ENCODE data around the gene MAD1L1.

The MAD1L1 gene

GRCh38 chr7:1798191-1798590 is 434.6 kb downstream of the MAD1L1 start:
- no peak for TF ChIP-seq GATA2 (IDR thresholded peaks at IDR 0.05; ENCODE audit: low read depth, low read length)
- no peak for TF ChIP-seq GATA3 (IDR thresholded peaks at IDR 0.05; ENCODE audit: low read depth, low read length)

GRCh38 chr7:1794888-1795542 is 437.7 kb downstream of the MAD1L1 start:
- TF ChIP-seq GATA3 (IDR thresholded peaks at IDR 0.05; ENCODE audit: low read depth, low read length) (no peak), GATA2 (IDR thresholded peaks at IDR 0.05; ENCODE audit: low read depth, low read length) (no peak)

DNA sequence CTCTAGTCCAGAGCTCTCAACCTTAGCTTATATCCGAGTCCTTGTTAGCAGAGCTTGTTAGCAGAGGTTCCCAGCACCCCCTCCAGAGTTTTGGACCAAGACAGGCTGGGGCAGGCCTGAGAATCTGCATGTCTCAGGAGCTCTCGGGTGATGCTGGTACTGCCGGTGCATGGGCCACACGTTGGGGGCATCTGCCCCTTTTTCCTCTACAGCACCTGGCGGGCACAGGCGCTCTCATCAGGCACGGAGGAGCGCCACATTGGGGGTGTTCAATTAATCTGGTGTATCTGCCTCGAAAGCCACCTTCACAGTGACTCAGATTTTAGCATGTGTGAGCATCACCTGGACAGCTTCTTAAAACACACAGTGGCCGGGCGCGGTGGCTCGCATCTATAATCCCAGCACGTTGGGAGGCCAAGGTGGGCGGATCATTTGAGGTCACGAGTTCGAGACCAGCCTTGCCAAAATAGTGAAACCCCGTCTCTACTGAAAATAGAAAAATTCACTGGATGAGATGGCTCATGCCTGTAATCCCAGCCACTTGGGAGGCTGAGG is 445.0 kb downstream of the MAD1L1 start:
- TF ChIP-seq GATA3 (IDR thresholded peaks at IDR 0.05; ENCODE audit: low read depth, low read length) (no peak), GATA2 (IDR thresholded peaks at IDR 0.05; ENCODE audit: low read depth, low read length) (no peak)

GRCh38 chr7:1787241-1787640 is 445.5 kb downstream of the MAD1L1 start:
- TF ChIP-seq GATA2 (IDR thresholded peaks at IDR 0.05; ENCODE audit: low read depth, low read length) (no peak), GATA3 (IDR thresholded peaks at IDR 0.05; ENCODE audit: low read depth, low read length) (no peak)

DNA sequence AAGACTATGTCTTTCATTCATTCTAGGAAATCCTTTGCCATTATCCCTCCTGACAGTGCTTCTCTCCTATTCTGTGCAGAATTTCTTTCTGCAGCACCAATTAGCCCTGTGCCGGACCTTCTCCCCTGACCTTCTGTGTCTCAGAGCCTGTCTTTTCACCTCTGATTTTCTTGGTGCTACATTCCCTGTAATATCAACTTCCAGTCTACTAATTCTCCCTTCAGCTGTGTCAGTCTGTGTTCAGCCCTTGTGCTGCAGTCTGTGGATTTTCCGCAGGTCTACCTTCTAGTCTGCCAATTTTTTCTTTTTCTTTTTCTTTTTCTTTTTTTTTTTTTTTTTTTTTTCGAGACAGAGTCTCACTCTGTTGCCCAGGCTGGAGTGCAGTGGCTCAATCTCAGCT is 446.9 kb downstream of the MAD1L1 start:
- no peak for TF ChIP-seq GATA3 (IDR thresholded peaks at IDR 0.05; ENCODE audit: low read depth, low read length)
- no peak for TF ChIP-seq GATA2 (IDR thresholded peaks at IDR 0.05; ENCODE audit: low read depth, low read length)

DNA sequence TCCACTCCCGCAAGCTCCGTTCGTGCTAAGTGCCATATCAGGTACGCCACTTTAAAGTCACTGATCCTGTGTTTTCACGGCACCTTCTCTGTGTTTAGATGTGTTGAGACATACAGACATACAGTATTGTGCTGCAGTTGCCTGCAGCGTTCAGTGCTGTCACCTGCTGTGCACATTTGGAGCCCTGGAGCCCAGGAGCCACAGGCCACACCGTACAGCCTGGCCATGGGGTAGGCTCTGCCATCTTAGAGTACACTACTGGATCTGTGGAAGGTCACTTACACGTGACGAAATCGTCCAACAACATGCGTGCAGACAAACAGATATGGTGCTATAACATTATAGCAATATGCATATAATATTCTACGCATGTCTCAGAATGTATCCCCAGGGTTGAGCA is 451.4 kb downstream of the MAD1L1 start:
- no peak for TF ChIP-seq GATA2 (IDR thresholded peaks at IDR 0.05; ENCODE audit: low read depth, low read length)
- no peak for TF ChIP-seq GATA3 (IDR thresholded peaks at IDR 0.05; ENCODE audit: low read depth, low read length)

DNA sequence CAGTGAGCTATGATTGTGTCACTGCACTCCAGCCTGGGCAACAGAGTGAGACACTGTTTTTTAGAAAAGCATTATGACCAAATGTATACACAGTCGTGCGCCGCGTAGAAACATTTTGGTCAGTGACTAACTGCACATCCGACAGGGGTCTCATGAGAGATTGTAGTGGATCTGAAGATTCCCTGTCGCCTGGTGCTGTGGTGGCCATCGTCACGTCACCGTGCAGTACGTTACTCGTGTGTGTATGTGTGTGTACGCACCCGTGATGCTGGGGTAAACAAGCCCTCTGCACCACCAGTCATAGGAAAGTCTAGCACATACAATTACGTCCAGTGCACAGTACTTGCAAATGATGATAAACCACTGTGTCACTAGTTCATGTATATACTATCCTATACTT is 453.3 kb downstream of the MAD1L1 start:
- no peak for TF ChIP-seq GATA3 (IDR thresholded peaks at IDR 0.05; ENCODE audit: low read depth, low read length)

GRCh38 chr7:1777122-1777521 is 455.6 kb downstream of the MAD1L1 start:
- TF ChIP-seq GATA3 (IDR thresholded peaks at IDR 0.05; ENCODE audit: low read depth, low read length) = no peak
- no peak for TF ChIP-seq GATA2 (IDR thresholded peaks at IDR 0.05; ENCODE audit: low read depth, low read length)

DNA sequence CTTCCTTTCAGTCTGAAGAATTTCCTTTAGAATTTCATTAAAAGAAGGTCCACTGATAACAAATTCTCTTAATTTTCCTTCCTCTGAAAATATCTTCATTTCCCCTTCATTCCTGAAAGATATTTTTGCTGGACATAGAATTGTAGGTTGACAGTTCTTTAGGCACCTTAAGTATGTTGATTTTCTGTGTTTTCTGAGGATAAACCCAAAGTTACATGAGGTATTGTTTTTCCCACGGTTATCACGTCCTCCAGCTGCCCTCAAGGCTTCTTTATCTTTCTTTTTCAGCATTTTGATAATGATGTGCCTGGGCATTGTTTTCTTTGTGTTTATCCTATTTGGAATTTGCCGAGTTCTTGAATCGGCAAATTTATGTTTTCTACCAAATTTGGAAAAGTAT is 457.4 kb downstream of the MAD1L1 start:
- TF ChIP-seq GATA2 (IDR thresholded peaks at IDR 0.05; ENCODE audit: low read depth, low read length) (no peak), GATA3 (IDR thresholded peaks at IDR 0.05; ENCODE audit: low read depth, low read length) (no peak)

GRCh38 chr7:1770331-1770730 is 462.4 kb downstream of the MAD1L1 start:
- no peak for TF ChIP-seq GATA3 (IDR thresholded peaks at IDR 0.05; ENCODE audit: low read depth, low read length)

- no peak for TF ChIP-seq GATA3 (IDR thresholded peaks at IDR 0.05; ENCODE audit: low read depth, low read length)
- no peak for TF ChIP-seq GATA2 (IDR thresholded peaks at IDR 0.05; ENCODE audit: low read depth, low read length)
Observed at GRCh38 chr7:1769286-1770200, 463.2 kb downstream of the MAD1L1 start.

DNA sequence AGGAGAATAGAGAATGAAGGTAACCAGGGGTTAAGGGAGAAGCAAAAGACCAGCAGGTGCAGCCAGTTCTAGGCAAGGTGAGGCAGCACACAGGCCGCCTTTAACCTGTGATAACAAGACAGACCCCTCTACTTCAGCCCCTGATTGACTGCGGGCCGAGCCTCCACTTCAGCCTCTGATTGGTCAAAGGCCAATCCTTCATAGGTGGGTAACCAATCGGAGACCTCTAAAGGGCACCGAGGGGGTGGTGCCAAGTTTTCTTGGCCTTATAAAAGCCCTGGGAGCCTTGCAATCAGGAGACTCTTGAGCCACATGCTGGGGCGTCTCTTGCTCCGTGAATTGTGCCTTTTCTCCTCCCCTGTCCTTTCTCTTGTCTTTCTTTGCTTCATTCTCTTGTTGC is 463.9 kb downstream of the MAD1L1 start:
- TF ChIP-seq GATA2 (IDR thresholded peaks at IDR 0.05; ENCODE audit: low read depth, low read length) (no peak), GATA3 (IDR thresholded peaks at IDR 0.05; ENCODE audit: low read depth, low read length) (no peak)

DNA sequence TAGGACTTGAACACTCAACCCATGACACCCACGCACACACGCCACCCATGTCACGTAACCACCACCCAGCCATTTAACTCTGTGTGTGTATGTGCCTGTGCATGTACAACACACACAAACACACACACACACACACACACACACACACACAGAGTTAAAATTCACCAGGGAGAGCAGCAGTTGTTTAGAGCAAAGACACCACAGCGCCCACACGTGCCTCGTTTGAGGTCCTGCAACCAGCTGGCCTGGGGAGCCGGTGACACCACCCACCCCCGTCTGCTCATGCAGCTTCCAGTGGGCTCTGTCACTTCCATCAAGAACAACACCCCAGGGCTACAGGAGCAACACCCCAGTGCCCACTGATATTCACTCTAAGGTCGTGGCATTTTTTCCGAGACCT is 465.2 kb downstream of the MAD1L1 start:
- TF ChIP-seq GATA2 (IDR thresholded peaks at IDR 0.05; ENCODE audit: low read depth, low read length) (no peak), GATA3 (IDR thresholded peaks at IDR 0.05; ENCODE audit: low read depth, low read length) (no peak)
